Retinal pigment epithelial cell (primary cell): ENCODE data around the gene AOPEP.

Experiments
- DNase-seq: peaks from one replicate; pipeline ENCODE4 v3.0.0-alpha.2; 2010; ENCODE audit warnings: low read depth
- H3K4me3 ChIP-seq: 2 replicates; pipeline ENCODE4 v1.5.1; 2011; ENCODE audit warnings: mild to moderate bottlenecking, low read length, control low read depth, moderate library complexity
- TF ChIP-seq, protein P1 (sequence below): conservative IDR thresholded peaks from 2 replicates; pipeline ENCODE4 v1.5.1; 2011; ENCODE audit warnings: low read depth, low read length, control low read depth, inconsistent platforms

The AOPEP gene

DNA sequence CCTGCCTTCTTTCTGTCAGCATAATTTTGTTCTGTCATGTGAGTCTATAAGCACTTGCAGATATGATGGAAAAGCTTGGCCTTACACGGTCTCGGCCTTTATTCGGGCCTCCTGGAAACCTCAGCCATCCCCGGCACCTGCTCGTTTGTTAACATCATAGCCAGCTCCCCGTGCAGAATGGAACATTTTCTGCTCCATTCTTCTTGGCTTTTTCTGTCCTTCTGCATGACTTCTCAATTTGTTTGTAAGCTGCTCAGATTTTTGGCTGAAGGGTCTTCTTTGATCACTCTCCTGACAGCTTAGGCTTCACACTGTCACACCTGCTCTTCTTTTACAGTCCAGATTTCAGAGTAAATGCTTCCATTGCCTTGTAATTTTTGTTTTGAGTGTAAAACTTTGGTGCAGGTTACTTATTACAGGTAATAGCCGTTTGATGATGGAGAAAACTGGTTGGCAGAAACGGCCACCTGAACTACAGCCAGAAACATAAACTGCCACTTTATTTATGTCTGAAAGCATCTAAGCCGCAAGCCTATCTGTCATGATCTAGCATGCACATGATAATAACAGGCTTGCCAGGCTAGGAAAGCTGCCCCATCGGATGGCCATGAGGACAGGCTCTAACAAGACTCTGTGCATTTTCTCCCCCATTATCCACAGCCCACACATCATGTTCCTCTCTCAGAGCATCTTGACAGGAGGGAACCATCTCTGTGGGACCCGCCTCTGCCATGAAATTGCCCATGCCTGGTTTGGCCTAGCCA lies 197.0 kb downstream of the AOPEP start:
- TF ChIP-seq, protein P1, sequence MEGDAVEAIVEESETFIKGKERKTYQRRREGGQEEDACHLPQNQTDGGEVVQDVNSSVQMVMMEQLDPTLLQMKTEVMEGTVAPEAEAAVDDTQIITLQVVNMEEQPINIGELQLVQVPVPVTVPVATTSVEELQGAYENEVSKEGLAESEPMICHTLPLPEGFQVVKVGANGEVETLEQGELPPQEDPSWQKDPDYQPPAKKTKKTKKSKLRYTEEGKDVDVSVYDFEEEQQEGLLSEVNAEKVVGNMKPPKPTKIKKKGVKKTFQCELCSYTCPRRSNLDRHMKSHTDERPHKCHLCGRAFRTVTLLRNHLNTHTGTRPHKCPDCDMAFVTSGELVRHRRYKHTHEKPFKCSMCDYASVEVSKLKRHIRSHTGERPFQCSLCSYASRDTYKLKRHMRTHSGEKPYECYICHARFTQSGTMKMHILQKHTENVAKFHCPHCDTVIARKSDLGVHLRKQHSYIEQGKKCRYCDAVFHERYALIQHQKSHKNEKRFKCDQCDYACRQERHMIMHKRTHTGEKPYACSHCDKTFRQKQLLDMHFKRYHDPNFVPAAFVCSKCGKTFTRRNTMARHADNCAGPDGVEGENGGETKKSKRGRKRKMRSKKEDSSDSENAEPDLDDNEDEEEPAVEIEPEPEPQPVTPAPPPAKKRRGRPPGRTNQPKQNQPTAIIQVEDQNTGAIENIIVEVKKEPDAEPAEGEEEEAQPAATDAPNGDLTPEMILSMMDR: no peak
- DNase-seq: no peak
- no peak overlapping the region for H3K4me3 ChIP-seq

DNA sequence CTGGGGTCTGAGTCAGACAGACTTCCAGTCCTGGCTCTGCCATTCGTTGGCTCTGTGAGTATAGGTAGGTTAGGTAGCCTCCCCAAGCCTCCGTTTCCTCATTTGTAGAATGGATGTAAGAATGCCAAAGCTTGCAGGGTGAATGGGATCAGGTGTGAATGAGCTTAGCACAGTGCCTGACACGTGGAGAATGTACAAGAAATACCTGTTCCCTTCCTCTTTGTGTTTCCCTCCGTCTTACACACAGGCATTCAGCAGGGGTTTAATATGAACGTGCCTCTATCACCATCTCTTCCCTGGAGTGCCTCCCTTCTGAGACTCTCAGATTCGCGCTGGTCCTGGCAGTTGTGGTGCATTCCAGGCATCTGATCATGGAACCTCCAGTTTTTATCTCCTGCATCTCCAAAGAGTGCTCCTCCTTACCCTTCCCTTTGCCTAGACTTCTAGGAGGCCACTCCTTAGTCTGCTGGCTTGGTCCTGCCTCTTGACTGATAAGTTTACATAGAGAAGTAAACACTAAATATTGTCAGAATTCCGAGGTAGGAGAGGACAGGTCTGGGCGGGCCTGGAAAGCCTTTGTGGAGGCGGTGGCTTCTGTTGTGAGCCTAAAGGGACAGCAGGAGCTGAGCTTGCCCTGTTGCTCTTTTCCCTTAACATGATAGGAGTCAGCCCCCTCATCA lies 199.4 kb downstream of the AOPEP start:
- DNase-seq: no peak
- H3K4me3 ChIP-seq: no peak overlapping the region
- TF ChIP-seq, protein P1: no peak

DNA sequence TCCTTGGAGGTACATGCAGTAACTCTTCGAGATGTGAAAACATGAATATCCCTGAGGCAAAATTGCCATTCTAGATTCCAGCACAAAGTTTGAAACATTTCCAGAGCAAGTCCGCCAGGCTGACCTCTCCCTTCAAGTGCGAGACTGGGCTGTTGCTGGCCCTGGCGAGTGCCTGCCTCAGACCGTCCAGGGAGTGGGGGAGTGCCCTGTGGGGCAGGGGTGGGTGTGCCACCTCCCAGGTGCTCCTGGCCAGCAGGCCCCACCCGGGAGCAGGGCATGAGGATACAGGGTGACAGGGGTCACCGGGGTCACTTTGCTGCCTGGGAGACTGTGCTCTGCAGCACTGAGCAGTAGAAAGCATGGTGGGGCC lies 199.9 kb downstream of the AOPEP start:
- H3K4me3 ChIP-seq: no peak overlapping the region
- no peak for DNase-seq
- TF ChIP-seq, protein P1: no peak

DNA sequence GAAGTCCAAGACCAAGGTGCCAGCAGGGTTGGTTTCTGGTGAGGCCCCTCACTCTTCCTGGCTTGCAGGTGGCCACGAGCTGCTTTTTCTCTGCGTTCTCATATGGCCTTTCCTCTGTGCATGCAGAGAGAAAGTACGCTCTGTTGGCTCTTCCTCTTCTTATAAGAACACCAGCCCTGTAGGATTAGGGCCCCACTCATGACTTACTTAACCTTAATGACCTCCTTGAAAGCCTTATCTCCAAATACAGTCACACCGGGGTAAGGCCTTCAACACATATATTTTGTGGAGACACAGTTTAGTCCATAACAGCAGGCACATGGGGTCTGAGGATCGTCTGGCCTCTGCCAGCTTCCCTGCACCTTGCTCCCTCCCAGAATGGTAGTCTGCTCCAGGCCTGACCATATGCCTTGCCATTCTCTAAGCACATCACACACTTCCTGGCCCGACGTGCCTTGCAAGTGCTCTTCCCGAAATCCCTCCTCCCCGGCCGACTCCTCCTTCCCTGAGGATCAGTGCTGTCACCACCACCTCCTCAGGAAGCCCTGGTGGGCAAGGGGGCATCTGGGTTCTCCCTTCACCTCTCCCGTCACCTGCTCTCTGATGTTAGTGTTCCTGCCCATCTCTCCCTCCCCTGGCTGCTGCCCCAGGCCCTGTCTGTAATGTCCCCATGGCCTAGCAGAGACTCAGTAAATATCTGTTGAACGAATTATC lies 200.7 kb downstream of the AOPEP start:
- TF ChIP-seq, protein P1: no peak
- no peak overlapping the region for H3K4me3 ChIP-seq
- no peak for DNase-seq

DNA sequence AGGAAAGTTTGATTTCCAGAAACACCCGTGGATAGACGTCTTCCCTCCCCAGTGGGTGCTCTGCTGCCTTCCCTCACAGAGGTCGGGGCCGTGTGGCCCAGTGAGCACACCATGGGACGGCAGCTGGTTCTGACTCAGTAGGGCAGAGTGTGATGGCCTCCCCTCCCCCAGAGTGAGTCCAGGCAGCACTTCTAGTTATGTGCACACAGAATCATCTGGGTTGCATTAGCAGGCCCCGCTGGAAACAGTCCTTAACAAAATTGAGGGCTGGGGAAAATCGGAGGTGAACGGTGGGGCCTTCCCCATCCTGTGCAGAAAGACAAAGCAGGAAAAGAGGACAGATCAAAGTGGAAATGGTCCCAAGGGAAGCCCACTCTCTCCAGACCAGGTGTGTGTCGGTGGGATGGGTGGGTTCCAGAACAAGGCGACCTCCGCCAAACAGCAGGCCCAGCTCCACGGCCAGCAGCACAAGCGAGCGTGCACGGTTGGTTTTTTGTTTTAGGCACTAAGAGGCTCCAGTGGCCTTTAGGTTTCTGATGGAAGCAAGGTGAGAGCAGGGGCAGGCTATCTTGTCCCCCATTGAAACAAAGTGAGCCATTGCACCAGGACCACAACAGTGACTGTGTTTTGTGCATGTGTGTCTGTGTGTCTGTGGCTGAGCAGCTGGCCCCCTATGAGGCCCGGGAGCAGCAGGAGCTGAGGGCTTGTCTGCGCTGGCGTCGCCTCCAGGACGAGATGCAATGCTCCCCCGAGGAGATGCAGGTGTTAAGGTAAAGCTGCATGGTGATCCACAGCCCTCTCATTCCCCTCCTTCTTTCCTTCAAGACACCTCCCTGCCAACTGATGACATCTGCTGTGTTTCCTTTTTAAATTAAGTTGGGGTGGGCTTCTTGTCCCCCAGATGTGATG lies 201.5 kb downstream of the AOPEP start:
- DNase-seq: no peak

DNA sequence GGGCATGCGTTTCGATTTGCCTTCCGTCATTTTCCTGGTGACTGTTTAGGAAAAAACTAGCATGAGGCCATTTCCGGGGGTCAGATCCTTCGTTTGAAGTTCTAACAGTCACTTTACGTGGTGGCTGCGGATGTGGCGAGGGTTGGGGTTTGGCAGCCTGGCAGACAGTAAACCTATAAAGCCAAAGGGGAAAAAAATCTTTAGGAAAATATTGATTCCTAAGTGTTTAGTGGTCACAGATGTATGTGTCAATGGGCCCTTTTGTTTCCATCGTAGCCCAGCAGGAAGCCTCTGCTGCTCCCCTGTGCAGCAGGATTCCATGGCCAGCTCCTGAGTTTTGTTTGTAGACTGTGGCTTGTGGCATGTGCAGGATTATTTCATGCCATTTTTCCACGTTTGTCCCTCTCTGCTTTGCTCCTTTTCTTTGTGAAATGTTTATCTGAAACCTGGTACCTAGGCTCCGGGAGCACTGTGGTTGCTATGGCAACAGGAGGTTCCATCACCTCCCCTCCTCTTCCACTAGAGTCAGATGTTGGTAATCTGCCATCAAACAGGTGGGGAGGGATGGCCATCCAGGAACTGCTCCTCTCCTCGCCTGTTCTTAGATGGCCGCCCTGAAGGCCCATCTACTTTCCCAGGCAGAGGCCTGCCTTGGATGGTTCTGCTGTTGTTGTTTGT lies 202.3 kb downstream of the AOPEP start:
- DNase-seq: no peak
- H3K4me3 ChIP-seq: no peak overlapping the region
- TF ChIP-seq, protein P1: no peak

More for the DNA sequence above, 201.5 kb downstream of the AOPEP start:
- H3K4me3 ChIP-seq: no peak overlapping the region
- TF ChIP-seq, protein P1: no peak
